ENCODE results near the gene ZNF200. TPM values are rescaled to one million over a fixed set of nuclear protein-coding genes. Genes with fewer than 3 reads are reported as not detected.

ZNF200 gene
- total RNA-seq, 1 donor from 2014 or later = 5.2 TPM

GRCh38 chr16:3223913-3224515 is 10.9 kb downstream of the ZNF200 start:
- intact Hi-C loops (cut with DNase I) = no loop called here
- no peak overlapping the region for H3K27ac ChIP-seq
- H3K4me3 ChIP-seq = no peak overlapping the region
- H3K4me1 ChIP-seq = no peaks in the 10 kb centered on the region
- peaks cover 6 to 63% of the 10 kb centered on the region in 2 donors for H3K36me3 ChIP-seq
- H3K27me3 ChIP-seq = no peaks in the 10 kb centered on the region
- no peak for TF ChIP-seq CTCF (IDR thresholded peaks at IDR 0.05)
- no peak for TF ChIP-seq POLR2AphosphoS5 (IDR thresholded peaks at IDR 0.05; ENCODE audit: insufficient read depth in 1 of 2, low read depth in 1 of 2)
- no peak for TF ChIP-seq POLR2A (IDR thresholded peaks at IDR 0.05)
- DNase-seq (ENCODE audit: extremely low spot score in 2 of 2) = no peak
- H3K9me3 ChIP-seq = peaks cover 54% of the 10 kb centered on the region

- no peak for TF ChIP-seq POLR2A (IDR thresholded peaks at IDR 0.05)
- no peak for TF ChIP-seq CTCF (IDR thresholded peaks at IDR 0.05)
- no peak for TF ChIP-seq POLR2AphosphoS5 (IDR thresholded peaks at IDR 0.05; ENCODE audit: insufficient read depth in 1 of 2, low read depth in 1 of 2)
- peaks cover 6 to 31% of the 10 kb centered on the region in 2 donors for H3K36me3 ChIP-seq
- H3K27me3 ChIP-seq = no peaks in the 10 kb centered on the region
- H3K27ac ChIP-seq = no peak overlapping the region
- no peaks in the 10 kb centered on the region for H3K4me1 ChIP-seq
- intact Hi-C loops (cut with DNase I) = no loop called here
- no peak overlapping the region for H3K4me3 ChIP-seq
- DNase-seq (ENCODE audit: extremely low spot score in 2 of 2) = no peak
- H3K9me3 ChIP-seq = peaks cover 42% of the 10 kb centered on the region
These were observed 14.1 kb downstream of the ZNF200 start for GRCh38 chr16:3220839-3221238.

GRCh38 chr16:3216263-3216640 is 18.7 kb downstream of the ZNF200 start:
- Histone ChIP-seq H3K27me3 (no peaks in the 10 kb centered on the region), H3K9me3 (peaks cover 2% of the 10 kb centered on the region), H3K4me1 (no peaks in the 10 kb centered on the region), H3K36me3 (no peaks in the 10 kb centered on the region), H3K27ac (no peak overlapping the region), H3K4me3 (no peak overlapping the region)
- intact Hi-C loops (cut with DNase I) = no loop called here
- TF ChIP-seq POLR2AphosphoS5 (IDR thresholded peaks at IDR 0.05; ENCODE audit: insufficient read depth in 1 of 2, low read depth in 1 of 2) (no peak), POLR2A (IDR thresholded peaks at IDR 0.05) (no peak), CTCF (IDR thresholded peaks at IDR 0.05) (no peak)
- no peak for DNase-seq (ENCODE audit: extremely low spot score in 2 of 2)

- intact Hi-C loops (cut with DNase I) = no loop called here
- TF ChIP-seq CTCF (IDR thresholded peaks at IDR 0.05) (no peak), POLR2A (IDR thresholded peaks at IDR 0.05) (no peak), POLR2AphosphoS5 (IDR thresholded peaks at IDR 0.05; ENCODE audit: insufficient read depth in 1 of 2, low read depth in 1 of 2) (no peak)
- no peak for DNase-seq (ENCODE audit: extremely low spot score in 2 of 2)
These were observed 19.2 kb downstream of the ZNF200 start for GRCh38 chr16:3215601-3216262.

More at GRCh38 chr16:3215601-3216262, 19.2 kb downstream of the ZNF200 start:
- no peaks in the 10 kb centered on the region for H3K36me3 ChIP-seq
- no peaks in the 10 kb centered on the region for H3K27me3 ChIP-seq
- no peak overlapping the region for H3K4me3 ChIP-seq
- H3K27ac ChIP-seq = no peak overlapping the region
- H3K9me3 ChIP-seq = no peaks in the 10 kb centered on the region
- H3K4me1 ChIP-seq = no peaks in the 10 kb centered on the region
